CD1c-positive myeloid dendritic cell (primary cell): ENCODE data around the gene ZNF487.
"Not testable (repeated sequence)": the region's sequence is repeated elsewhere in the genome, so short reads cannot be mapped to it uniquely, and the experiment has no call there.

Source experiments
- DNase-seq: peaks from one replicate; pipeline ENCODE4 v3.0.0-alpha.2; 2016; ENCODE audit errors: extremely low spot score

Gene ZNF487

GRCh38 chr10:43437141-43437870, 395 bp downstream of the ZNF487 start:
- peak; percentile 82 for DNase-seq

DNA sequence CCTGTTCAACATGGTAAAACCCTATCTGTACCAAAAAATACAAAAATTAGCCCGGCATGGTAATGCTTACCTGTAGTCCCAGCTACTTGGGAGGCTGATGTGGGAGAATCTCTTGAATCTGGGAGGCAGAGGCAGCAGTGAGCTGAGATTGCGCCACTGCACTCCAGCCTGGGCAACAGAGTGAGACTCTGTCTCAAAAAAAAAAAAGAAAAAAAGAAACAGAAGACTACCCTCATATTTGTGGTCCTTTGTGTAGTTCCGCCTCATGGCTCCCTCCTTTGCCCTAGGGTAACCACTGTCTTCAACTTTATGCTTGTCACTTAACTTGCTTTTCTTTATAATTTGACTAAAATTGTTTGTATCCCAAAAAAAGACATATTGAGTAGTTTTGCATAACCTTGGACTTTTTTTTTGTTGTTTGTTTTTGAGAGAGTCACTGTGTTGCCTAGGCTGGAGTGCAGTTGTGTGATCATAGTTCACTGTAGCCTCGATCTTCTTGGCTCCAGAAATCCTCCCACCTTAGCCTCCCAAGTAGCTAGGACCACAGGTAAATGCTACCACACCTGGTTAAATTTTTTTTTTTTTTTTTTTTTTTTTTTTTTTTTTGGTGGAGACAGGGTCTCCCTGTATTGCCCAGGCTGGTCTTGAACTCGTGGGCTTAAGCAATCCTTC, 3.7 kb downstream of the ZNF487 start:
- DNase-seq, result peak; percentile 38

DNA sequence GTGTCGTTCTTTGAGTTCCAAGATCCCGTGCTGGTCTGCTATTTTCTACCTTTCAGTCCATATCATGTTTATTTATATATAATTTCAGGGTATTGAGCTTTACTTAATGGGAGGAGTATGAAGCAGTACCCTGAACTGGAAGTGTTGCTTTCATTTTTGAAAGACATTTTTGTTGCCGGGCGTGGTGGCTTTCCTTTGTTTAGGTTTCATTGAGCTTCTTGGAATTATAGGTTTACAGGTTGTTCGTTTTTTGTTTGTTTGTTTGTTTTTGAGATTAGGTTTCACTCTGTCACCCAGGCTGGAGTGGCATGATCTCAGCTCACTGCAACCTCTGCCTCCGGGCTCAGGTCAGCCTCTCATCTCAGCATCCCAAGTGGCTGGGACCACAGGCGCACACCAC, 7.4 kb downstream of the ZNF487 start:
- no peak for DNase-seq

GRCh38 chr10:43444897-43445466, 8.1 kb downstream of the ZNF487 start:
- DNase-seq, result no peak

GRCh38 chr10:43446219-43447017, 9.5 kb downstream of the ZNF487 start:
- DNase-seq, result not testable (repeated sequence)

GRCh38 chr10:43448742-43449141, 11.8 kb downstream of the ZNF487 start:
- DNase-seq, result no peak

DNA sequence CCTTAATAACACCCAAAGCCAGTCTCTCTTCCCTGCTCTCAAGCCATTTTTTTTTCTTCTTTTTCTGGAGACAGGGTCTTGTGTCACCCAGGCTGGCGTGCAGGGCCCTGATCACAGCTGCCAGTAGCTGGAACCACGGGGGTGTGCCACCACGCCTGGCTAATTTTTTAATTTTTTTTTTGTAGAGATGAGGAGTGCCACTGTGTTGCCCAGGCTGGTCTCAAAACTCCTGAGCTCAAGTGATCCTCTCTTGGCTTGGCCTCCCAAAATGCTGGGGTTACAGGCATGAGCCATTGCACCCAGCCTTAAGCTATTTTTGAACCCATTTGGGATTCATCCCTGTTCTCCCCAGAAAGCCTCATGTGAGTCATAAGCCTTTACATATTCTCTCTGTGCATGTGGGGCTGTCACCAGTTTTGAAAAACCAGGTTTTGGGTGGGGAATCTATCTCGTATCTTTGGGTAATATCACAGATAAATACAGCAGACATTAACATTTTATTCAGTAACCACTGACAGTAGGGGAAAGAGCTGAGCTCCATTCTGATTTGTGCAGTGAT, 15.5 kb downstream of the ZNF487 start:
- no peak for DNase-seq

- DNase-seq, result no peak
These were observed 16.4 kb downstream of the ZNF487 start for GRCh38 chr10:43453266-43453831.

GRCh38 chr10:43454025-43454424, 17.1 kb downstream of the ZNF487 start:
- not testable (repeated sequence) for DNase-seq

DNA sequence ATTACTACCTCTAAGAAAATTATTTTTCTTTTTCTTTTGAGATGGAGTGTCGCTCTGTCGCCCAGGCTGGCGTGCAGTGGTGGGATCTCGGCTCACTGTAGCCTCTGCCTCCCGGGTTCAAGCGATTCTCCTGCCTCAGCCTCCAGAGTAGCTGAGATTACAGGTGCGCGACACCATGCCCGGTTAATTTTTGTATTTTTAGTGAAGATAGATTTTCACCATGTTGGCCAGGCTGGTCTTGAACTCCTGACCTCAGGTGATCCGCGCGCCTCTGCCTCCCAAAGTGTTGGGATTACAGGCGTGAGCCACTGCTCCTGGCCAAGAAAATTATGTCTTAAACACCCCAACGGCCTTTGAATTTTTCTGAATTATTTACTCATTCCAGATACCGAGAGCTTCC, 19.6 kb downstream of the ZNF487 start:
- not testable (repeated sequence) for DNase-seq

DNA sequence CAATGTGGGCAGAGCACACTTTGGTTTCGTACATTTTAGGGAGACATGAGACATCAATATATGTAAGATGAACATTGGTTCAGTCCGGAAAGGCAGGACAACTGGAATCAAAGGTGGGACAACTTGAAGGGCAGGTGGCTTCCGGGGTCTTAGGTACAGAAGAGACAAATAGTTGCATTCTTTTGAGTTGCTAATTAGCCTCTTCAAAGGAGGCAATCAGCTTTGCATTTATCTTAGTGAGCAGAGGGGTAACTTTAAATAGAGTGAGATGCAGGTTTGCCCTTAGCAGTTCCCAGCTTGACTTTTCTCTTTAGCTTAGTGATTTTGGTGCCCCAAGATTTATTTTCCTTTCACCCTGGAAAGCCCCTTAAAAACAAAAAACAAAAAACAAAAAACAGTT, 21.3 kb downstream of the ZNF487 start:
- no peak for DNase-seq

GRCh38 chr10:43461950-43462349, 25.0 kb downstream of the ZNF487 start:
- DNase-seq, result peak; percentile 87

DNA sequence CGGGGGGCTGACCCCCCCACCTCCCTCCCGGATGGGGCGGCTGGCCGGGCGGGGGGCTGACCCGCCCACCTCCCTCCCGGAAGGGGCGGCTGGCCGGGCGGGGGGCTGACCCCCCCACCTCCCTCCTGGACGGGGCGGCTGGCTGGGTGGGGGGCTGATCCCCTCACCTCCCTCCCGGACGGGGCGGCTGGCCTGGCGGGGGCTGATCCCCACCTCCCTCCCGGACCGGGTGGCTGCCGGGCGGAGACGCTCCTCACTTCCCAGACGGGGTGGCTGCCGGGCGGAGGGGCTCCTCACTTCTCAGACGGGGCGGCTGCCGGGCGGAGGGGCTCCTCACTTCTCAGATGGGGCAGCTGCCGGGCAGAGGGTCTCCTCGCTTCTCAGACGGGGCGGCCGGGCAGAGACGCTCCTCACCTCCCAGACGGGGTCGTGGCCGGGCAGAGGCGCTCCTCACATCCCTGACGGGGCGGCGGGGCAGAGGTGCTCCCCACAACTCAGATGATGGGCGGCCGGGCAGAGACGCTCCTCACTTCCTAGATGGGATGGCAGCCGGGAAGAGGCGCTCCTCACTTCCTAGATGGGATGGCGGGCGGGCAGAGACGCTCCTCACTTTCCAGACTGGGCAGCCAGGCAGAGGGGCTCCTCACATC, 28.3 kb downstream of the ZNF487 start:
- DNase-seq, result not testable (repeated sequence)

DNA sequence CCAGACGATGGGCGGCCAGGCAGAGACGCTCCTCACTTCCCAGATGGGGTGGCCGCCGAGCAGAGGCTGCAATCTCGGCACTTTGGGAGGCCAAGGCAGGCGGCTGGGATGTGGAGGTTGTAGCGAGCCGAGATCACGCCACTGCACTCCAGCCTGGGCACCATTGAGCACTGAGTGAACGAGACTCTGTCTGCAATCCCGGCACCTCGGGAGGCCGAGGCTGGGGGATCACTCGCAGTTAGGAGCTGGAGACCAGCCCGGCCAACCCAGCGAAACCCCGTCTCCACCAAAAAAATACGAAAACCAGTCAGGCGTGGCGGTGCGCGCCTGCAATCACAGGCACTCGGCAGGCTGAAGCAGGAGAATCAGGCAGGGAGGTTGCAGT, 28.8 kb downstream of the ZNF487 start:
- DNase-seq, result not testable (repeated sequence)

DNA sequence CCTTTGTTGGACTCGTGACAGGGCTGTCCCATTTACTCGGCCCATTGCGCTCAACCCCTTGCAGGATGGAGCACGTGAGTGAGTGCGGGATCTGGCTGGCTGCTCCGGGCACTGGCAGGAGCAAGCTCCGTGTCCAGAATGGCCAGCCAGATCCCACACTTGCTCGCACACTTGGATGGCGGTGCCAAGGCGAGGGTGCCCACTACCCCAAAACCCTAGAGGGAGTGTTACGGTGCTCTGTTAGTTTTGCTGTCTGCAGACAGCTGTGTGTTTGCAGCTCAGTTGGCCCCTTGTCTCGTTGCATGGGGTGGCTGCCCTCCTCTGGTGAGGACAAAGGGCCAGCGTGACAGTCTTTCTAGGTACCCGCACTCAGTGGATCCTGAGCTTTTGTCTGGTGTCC, 34.2 kb downstream of the ZNF487 start:
- DNase-seq, result no peak

- no peak for DNase-seq
These were observed 35.2 kb downstream of the ZNF487 start for GRCh38 chr10:43471935-43472720.

GRCh38 chr10:43479275-43479674, 42.4 kb downstream of the ZNF487 start:
- DNase-seq, result no peak

DNA sequence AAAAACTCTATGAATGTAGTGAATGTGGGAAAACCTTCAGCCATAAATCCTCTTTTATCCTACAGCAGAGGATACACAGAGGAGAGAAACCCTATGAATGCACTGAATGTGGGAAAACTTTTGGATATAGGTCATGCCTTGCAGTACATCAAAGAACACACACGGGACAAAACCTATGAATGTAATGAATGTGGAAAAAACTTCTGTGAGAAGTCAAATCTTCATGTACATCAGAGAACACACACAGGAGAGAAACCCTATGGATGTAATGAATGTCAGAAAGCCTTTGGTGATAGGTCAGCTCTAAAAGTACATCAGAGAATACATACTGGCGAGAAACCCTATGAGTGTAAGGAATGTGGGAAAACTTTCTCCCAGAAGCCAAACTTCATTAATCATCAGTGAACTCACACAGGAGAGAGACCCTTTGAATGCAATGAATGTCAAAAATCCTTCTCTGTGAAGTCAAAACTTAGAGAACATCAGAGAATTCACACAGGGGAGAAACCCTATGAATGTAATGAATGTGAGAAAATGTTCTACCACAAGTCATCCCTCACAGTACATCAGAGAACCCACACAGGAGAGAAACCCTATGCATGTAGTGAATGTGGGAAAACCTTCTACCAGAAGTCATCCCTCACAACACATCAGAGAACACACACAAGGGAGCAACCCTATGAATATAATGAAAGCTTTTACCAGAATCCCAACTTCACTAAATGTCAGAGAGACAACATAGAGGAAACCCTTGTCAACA, 45.6 kb downstream of the ZNF487 start:
- DNase-seq, result no peak

- no peak for DNase-seq
These were observed 54.9 kb downstream of the ZNF487 start for GRCh38 chr10:43491855-43492254.

DNA sequence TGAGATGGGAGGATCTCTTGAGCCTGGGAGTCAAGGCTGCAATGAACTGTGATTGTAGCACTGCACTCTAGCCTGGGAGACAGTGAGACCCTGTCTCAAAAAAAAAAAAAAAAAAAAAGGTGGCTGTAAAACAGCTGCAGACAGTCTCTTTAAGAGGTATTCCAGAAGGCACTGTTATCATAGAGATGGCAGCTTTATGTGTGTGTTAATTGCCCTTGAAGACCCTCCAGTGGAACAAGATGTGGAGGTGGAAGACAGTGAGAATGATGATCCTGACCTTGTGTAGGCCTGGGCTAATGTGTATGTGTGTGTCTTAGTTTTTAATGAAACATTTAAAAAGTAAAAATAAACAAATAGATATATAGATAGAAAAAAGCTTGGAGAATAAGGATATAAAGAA, 66.0 kb downstream of the ZNF487 start:
- DNase-seq, result no peak
